HG03060 (cell line): ENCODE data around the gene NELFCD.
"Not testable (repeated sequence)": the region's sequence is repeated elsewhere in the genome, so short reads cannot be mapped to it uniquely, and the experiment has no call there.

Source experiments
- ATAC-seq: cut with Tn5 transposase; IDR thresholded peaks from one replicate; pipeline ENCODE4 v1.9.1; 2021; ENCODE audit warnings: low read depth, moderate number of reproducible peaks; ENCODE audit not compliant: unreplicated experiment

NELFCD gene, protein sequence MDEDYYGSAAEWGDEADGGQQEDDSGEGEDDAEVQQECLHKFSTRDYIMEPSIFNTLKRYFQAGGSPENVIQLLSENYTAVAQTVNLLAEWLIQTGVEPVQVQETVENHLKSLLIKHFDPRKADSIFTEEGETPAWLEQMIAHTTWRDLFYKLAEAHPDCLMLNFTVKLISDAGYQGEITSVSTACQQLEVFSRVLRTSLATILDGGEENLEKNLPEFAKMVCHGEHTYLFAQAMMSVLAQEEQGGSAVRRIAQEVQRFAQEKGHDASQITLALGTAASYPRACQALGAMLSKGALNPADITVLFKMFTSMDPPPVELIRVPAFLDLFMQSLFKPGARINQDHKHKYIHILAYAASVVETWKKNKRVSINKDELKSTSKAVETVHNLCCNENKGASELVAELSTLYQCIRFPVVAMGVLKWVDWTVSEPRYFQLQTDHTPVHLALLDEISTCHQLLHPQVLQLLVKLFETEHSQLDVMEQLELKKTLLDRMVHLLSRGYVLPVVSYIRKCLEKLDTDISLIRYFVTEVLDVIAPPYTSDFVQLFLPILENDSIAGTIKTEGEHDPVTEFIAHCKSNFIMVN

DNA sequence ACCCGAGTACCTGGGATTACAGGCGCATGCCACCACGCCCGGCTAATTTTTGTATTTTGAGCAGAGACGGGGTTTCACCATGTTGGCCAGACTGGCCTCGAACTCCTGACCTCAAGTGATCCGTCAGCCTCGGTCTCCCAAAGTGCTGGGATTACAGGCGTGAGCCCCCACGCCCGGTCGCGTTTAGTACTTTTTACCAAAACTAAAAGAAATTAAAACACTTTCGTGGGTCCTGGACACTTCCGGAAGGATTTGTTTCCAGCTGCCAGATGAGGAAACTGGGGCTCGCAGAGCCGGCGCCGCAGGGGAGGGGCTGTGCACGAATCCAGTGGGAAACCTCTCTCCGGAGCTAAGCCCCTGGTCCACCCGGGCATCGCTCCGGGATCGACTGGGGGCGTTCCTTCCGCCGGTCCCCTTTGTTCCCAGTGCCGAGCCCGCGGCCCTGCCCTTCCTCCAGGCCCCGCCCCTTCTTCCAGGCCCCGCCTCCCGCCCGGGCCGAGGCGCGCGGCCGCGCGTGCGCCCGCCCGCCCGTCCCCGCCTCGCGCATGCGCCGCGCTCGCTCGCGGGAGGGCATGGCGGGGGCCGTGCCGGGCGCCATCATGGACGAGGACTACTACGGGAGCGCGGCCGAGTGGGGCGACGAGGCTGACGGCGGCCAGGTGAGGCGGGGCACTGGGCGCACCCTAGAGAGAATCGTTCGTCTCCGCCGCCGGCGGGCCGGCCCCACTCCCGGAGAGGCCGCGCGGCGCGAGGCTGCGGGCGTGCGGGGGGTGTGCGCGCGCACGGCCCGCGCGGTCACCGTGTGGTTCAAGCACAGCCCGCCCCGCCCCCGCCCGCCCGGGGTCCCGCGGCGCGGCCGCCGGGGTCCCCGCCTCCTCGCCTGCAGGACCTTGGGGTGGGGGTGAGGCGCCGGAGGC, at the start of gene NELFCD:
Gene NELFCD (plus strand): TSS at position 546 of the 917 bp plus-strand sequence. CDS start 54 bp downstream, at position 600.
- ATAC-seq = no peak

DNA sequence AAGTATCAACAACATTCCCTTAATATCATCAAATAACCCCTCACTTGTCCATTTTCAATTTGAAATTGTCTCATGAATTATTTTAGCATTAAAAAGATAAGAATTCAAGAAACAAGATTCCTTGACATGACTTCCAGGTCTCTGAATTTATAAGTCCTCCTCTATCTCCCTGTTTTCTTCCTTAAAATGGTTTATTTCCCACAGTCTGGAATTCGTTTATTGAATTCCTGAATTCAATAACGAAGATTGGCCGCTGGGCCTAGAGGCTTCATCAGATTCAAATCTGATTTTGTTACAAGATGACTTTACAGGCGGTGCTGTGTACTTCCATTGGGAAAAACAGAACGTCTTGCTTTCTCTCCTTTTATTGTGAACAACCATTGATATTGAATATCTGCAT, 48.9 kb upstream of the NELFCD start:
- no peak for ATAC-seq

DNA sequence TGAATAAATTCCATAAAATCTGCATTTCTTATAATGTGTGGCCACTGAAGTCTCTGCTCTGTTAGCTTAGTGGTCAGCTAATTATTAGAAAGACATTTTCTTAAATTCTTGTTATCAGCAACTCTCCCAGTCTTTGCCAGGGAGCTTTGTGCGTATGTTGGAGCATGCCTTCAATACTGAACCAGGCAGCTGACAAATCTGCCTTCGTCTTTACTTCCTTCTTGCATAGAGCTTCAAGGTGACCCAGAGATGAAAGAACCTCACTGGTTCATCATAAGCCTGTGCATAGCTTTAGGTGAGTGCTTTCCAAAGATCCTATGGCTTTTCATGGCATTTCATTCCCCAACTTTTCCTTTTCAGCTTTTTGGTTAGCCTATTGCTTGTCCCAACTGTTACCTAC, 43.0 kb upstream of the NELFCD start:
- ATAC-seq = no peak

DNA sequence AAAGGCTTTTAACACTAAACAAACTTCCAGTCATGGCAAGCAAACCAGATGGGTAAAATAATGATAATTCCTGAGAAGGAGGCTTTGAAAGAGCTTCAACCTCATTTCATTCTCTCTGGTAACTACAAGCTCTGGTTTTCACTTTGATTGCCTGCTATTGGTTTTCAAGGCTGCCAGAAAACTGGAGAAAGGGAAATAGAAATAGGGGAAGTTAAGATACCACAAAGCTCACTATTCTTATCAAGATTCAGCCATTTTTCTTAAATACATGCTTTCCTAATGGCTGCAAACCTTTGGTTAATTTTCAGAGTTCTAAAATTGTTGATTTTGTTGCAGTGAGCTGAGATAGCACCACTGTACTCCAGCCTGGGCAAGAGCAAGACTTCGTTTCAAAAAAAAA, 42.5 kb upstream of the NELFCD start:
- ATAC-seq = no peak

DNA sequence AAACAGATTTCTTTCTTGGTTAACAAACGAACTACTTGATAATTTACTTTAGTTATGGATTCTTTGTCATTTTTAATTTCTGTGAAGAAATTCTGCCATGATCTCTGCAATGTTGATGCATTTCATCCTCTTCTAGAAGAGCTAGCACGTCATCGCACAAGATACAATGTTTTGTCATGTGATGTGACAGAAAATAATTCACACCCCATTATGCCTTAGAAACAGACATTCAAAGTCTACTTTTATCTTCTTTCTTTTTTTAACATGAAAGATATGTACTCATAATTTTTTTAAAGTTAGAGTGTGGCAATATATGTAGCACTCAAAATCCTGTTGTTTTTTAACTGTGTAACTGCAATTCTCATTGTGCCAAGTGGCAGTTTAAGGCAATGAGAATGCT, 39.6 kb upstream of the NELFCD start:
- ATAC-seq = no peak

DNA sequence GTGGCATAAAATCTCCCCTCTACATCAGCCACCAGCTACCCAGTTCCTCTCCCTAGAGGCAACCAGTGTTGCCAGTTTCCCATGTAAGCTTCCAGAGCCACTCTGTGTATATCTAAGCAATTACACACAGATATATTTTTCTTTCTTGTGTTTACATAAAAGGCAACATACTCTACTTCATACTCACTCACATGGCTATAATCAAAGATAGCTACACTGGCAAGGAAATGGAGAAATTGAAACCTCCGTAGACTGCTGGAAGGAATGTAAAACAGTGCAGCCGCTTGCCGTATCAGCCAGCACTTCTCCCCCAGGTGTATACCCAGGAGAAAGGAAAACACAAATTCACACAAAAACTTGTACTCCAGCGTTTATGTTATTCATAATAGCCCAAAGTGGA, 38.5 kb upstream of the NELFCD start:
- no peak for ATAC-seq

DNA sequence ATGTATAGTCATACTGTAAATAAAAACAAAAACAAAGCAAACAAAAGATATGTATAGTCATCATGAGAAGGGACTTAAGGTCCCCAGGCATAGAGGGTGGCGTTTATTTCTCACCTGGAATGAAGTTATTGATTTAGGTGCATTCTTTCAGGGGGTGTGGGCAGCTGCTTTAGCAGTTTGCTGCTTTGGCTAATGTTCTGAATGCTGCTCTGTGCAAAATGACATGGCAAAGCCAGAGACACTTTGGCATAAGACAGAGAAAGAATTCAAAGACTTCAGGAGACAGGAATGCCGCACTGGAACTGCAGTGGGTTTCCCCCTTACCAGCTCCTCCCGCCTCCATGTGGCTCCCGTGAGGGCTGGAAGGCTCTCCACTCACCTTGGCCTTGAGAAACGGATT, 36.4 kb upstream of the NELFCD start:
- ATAC-seq = no peak

DNA sequence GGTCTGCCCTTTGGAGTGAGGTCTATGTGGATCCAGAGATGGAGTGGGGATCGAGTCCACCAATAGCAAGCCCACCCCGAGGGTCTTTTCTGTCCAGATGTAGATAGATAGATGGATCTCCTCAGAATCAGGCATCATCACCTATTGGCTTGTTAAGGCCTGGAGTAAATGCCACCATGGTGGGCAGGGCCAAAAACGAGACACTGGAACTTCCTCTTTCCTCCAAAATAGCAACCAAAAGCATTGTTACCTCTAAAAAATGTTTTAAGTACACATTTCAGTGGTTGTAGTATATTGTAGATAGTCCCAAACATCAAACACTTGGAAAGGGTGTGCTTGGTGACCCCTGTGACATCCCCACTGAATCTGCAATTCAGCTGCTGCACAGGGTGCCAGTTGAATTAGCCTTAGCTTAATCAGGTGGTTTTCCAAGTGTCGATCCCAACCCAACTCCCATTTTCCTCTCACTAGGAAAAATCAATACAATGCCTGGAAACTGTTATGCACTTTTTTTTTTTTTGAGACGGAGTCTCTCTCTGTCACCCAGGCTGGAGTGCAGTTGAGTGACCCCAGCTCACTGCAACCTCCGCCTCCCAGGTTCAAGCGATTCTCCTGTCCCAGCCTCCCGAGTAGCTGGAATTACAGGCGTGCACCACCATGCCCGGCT, 35.0 kb upstream of the NELFCD start:
- ATAC-seq = no peak

DNA sequence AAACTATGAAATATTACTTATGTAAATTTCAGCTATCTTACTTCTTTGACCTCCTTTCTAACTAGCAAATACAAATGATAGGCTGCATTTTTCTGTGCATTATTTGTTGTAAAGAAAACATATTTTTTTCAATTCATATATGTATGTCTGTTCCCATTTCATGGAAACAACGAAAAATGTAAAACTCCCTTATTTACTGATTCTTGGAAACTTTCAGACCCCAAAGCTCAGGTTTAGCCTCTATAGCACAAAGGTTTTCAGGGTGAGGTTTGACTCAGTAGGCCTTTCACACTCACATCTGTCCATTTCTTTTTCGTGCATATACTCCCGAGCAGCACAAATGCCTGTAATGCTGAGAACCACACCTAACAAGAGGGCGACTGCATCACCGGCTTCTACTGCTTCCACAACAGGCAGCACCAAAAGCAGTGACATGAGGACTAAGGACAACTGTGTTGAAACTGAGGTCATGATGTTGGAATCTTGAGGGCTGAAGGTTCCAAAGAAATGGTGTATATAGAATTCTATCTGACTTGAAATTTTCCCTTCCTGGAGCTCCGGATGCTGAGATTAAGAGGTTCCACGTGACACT, 33.2 kb upstream of the NELFCD start:
- ATAC-seq = not testable (repeated sequence)

DNA sequence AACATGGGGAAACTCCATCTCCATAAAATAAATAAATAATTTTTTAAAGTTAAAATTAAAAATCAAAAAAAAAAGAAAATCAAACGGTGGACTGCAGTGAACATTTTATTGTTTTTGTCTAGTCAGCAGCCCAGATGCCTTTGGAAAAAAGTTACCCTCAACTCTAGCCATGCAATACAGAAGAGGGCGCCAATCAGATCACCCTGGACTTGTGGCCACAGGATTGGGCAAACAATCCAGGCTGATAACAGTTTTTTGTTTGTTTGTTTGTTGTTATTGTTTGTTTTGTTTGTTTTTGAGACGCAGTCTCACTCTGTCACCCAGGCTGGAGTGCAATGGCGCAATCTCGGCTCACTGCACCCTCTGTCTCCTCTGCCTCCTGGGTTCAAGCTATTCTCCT, 30.5 kb upstream of the NELFCD start:
- no peak for ATAC-seq

DNA sequence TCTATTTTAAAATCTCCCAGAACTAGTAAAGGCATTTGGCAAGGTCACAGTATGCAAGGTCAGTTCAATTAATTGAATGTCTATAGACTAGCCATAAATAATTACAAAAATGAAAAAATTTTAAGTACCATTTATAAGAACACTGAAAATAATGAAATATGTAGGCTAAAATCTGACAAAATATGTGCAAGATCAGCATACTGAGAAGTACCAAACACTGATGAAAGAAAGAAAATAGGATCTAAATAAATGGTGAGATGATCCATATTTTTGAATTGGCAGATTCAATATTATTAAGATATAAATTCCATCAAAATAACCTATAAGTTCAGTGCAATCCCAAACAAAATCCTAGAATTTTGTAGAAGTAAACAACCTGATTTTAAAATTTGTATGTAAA, 28.0 kb upstream of the NELFCD start:
- no peak for ATAC-seq

DNA sequence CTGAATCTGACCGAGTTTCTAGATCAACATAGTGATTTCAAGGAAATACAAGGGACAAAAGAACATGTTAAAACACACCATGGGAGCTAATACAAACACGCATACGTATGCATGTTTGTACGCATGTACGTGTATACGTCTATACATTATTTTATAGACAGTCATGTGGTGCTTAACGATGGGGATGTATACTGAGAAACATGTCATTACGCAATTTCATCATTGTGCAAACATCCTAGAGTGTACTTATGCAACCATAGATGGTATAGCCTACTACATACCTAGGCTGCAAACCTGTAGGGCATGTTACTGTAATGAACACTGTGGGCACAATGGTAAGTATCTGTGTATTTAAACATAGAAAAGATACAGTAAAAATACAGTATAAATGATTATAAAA, 25.0 kb upstream of the NELFCD start:
- no peak for ATAC-seq

DNA sequence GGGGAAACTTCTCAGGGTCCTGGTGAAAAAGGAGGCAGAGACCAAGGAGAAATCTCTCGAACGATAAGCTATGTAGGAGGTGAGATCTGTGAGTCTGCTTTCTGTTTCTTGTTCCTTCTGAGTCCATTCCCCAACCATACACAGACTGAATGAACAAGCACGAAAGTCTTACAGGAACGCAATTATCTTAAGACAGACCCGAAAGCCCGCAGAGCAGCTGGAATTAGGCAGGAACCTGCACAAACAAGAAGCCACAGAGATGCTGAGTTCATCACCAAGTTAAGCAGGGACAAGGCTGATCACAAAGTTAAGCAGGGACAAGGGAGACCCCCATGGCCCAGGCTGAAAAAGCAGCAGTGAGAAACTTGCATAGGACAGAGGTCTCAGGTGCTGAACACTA, 21.4 kb upstream of the NELFCD start:
- ATAC-seq = no peak

DNA sequence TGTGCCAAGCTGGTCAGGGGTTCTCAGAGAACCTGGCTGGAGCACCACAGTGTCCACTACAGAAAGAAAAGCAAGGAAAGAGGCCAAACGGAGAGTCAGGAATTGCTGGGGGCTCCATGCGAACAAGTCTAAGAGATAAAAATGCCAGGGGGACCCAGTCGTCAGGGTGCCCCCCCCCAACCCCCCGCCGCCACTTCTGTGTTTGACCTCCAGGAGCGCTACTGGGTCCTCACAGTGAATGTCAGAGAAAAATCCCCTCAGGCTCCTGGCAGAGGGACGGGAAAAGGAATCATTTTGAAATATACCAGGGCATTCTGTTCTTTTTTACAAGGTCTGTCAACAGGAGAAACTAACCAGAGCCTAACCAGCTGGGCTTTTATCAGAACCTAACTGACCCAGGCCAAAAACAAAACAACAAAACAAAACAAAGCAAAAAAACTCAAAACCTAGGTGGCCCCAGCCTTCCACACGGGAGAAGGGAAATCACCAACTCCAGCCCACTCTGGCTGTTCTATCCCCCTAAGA, 17.9 kb upstream of the NELFCD start:
- ATAC-seq = no peak

DNA sequence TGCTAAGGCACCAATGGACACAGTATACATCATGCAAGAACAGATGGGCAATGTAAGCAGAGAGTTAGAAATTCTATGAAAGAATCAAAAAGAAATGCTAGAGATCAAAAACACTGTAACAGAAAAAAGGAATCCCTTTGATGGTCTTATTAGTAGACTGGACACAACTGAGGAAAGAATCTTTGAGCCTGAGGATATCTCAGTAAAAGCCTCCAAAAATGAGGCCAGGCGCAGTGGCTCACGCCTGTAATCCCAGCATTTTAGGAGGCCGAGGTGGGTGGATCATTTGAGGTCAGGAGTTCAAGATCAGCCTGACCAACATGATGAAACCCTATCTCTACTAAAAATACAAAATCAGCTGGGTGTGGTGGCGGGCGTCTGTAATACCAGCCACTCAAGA, 17.1 kb upstream of the NELFCD start:
- not testable (repeated sequence) for ATAC-seq

DNA sequence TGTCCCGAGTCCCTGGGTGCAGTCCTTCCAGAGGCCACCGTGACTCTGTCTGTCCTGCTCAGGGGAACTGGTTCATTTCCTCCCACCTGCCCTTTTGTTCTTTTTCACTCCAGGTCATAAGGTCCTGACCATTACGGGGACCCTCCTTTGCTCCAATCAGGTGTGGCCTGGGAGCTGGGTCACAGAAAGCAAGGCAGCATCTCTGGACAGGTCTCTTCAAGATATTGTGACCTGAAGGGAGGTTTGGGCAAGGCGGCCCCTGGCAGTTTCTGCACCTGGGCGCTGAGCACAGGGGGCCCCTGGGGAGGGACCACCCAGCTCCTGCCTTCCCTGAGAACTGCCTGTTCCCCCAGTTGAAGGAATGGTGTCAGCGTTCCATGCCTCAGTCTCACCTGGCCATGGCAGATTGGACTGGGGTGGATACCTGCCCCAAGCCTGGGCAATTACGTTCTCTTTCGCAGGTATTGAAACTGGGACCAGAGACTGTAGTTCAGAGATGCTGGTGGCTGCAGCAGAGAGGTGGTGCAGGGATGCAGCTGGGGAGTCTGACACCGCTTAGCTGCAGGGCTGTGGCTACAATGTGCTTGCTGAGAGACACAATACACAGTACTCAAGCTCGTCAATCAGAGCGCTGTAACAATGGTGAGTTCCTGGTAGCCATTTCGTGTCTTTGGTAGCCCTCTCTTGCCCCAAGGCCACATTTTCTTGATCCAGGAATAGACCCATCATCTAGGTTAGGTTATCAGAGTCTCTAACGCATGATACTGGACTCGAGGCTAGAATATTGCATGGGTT, 15.6 kb upstream of the NELFCD start:
- no peak for ATAC-seq

DNA sequence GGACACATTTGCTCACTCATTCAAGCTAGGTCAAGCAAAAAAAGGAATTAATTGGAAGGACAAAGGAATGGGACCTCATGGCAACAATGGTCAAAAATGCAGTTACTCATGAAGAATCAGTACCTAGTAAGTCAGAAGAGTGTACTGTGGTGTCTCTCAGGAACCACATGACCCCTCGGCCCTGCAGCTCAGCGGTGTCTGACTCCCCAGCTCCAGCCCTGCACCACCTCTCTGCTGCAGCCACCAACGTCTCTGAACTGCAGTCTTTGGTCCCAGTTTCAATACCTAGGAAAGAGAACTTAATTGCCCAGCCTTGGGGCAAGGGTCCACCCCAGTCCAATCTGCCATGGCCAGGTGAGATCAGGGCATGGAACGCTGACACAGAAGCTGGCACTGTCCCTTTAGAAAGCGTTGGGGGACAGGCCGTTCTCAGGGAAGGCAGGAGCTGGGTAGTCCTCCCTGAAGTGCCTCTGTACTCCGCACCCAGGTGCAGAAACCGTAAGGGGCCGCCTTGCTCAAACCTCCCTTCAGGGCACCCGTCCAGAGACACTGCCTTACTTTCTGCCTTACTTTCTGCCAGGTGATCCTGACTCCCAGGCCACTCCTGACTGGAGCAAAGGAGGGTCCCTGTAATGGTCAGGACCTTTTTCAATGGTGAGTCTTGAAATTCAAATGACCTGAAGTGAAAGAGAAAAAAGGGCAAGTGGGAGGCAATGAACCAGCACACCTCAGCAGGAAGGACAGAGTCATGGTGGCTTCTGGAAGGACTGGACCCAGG, 13.2 kb upstream of the NELFCD start:
- no peak for ATAC-seq

DNA sequence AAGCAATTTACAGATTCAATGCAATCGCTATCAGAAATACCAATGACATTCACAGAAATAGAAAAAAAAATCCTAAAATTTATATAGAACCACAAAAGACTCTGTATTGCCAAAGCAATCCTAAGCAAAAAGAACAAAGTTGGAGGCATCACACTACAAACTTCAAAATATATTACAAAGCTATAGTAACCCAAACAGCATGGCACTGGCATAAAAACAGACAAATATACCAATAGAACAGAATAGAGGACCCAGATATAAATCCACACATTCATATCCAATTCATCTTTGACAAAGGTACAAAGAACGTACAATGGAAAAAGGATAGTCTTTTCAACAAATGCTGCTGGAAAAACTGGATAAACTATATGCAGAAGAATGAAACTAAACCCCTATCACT, 11.6 kb upstream of the NELFCD start:
- ATAC-seq = no peak

DNA sequence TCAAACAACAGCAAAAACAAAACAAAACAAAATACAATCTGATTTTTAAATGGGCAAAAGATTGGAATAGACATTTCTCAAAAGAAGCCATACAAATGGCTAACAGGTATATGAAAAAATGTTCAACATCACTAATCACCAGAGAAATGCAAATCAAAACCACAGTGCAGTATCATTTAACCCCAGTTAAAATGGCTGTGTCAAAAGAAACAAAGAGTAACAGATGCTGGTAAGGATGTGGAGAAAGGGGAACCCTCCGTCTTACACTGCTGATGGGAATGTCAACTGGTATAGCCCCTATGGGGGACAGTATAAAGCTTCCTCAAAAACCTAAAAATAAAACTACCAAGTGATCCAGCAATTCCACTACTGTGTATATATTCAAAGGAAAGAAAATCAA, 10.9 kb upstream of the NELFCD start:
- no peak for ATAC-seq
